LNCaP clone FGC (cell line): ENCODE measurements around the gene FCRL6.
A peak's percentile ranks its signal among the peaks of the same experiment; 100 is the strongest.

Experiments used
- DNase-seq: peaks from one replicate; pipeline ENCODE4 v3.0.0-alpha.2; 2011; ENCODE audit warnings: low read depth
- H3K4me3 ChIP-seq: 2 replicates; pipeline ENCODE4 v1.5.1; 2011; ENCODE audit warnings: mild to moderate bottlenecking, low read depth, low read length, control low read depth
- CTCF ChIP-seq: IDR thresholded peaks from 2 replicates; pipeline ENCODE4 v1.5.1; 2012; ENCODE audit warnings: mild to moderate bottlenecking; ENCODE audit not compliant: control insufficient read depth, insufficient read depth; ENCODE audit errors: extremely low read depth

FCRL6 gene

GRCh38 chr1:159827549-159827948, 25.4 kb downstream of the FCRL6 start:
- DNase-seq, result no peak
- TF ChIP-seq CTCF, result no peak
- H3K4me3 ChIP-seq, result no peak overlapping the region

- no peak for TF ChIP-seq CTCF
- no peak overlapping the region for H3K4me3 ChIP-seq
- no peak for DNase-seq
These were observed 26.0 kb downstream of the FCRL6 start for GRCh38 chr1:159828176-159828575.

- no peak for DNase-seq
- no peak overlapping the region for H3K4me3 ChIP-seq
- no peak for TF ChIP-seq CTCF
These were observed 26.6 kb downstream of the FCRL6 start for GRCh38 chr1:159828581-159829272.

GRCh38 chr1:159829273-159829634, 27.1 kb downstream of the FCRL6 start:
- H3K4me3 ChIP-seq, result no peak overlapping the region
- TF ChIP-seq CTCF, result peak; percentile 39
- DNase-seq, result no peak

- H3K4me3 ChIP-seq, result no peak overlapping the region
- DNase-seq, result no peak
- TF ChIP-seq CTCF, result no peak
These were observed 27.8 kb downstream of the FCRL6 start for GRCh38 chr1:159829822-159830465.

- no peak for DNase-seq
- no peak overlapping the region for H3K4me3 ChIP-seq
- no peak for TF ChIP-seq CTCF
These were observed 28.6 kb downstream of the FCRL6 start for GRCh38 chr1:159830722-159831121.
